ENCODE data around the gene RMI2.

RMI2 gene

GRCh38 chr16:11389083-11389482, 43.8 kb downstream of the RMI2 start:
- Histone ChIP-seq H3K27ac (ENCODE audit: low read depth, low read length) (no peak overlapping the region), H3K4me1 (ENCODE audit: control insufficient read depth, low read depth, low read length) (no peaks in the 10 kb centered on the region), H3K18ac (ENCODE audit: low read length) (no peak overlapping the region), H3K4me3 (ENCODE audit: low read length) (no peak overlapping the region), H3K27me3 (ENCODE audit: insufficient read depth, low read length, poor library complexity) (no peaks in the 10 kb centered on the region), H2BK5ac (ENCODE audit: low read length) (no peak overlapping the region), H3K36me3 (ENCODE audit: control insufficient read depth, insufficient read depth, low read length) (no peaks in the 10 kb centered on the region), H3K79me1 (ENCODE audit: low read length) (no peaks in the 10 kb centered on the region), H2BK120ac (ENCODE audit: low read depth, low read length) (no peak overlapping the region), H3K23ac (ENCODE audit: low read length) (no peak overlapping the region), H4K5ac (ENCODE audit: low read length) (no peak overlapping the region), H3K4ac (ENCODE audit: low read depth, low read length) (no peak overlapping the region), H3K79me2 (ENCODE audit: control insufficient read depth, insufficient read depth, low read length) (no peaks in the 10 kb centered on the region), H3K9ac (ENCODE audit: low read length) (no peak overlapping the region), H3K4me2 (ENCODE audit: low read length) (no peak overlapping the region), H2BK15ac (replicated peaks; ENCODE audit: low read depth) (no peak overlapping the region), H2AK5ac (ENCODE audit: low read length) (no peak overlapping the region), H3K56ac (ENCODE audit: low read length) (no peak overlapping the region), H4K8ac (ENCODE audit: low read depth, low read length) (no peak overlapping the region)
- DNase-seq: no peak
- WGBS (ENCODE audit: extremely low coverage, insufficient coverage, low lambda C conversion rate): no CpG with 5 or more reads among the region's 7 CpGs

DNA sequence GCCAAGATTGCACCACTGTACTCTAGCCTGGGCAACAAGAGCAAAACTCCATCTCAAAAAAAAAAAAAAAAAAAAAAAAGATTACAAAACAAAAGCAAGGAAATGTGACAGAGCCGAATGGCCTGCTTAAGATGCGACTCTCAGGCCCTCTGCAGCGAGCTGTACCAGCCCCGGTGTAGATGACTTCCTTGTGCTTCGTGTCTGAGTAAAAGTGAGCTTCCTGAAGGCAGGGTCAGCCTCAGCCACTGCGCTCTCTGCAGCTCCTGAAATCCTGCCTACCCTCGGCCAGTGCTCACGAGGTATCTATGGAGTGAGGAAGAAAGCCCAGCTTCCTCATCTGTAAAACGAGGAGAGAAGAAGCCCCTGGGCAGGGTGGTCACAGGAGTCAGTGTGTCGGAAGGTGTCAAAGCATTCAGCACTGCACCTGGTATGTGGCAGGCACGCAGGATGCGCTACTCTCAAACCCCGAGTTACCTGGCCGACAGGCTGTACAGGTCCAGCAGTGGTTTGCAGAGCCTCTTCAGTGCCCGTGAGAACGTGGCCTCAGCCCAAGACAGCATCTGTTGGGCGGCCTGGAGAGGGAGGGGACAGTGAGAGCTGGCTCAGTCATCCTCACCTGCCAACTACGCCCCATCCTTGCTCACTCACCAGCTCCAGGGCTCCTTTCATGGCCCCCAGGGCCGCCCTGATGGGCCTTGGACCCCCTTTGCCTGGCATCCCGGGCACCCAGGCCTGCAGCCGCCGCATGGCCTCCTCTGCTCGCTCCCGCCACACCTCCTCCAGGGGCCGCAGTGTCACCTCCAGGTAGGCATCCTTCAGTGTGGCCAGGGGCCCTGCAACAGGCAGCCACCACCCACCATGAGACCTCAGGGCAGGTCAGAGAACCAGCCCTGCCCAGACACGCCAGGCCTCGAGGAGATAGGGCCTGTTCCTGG, 44.6 kb downstream of the RMI2 start:
- H3K4me1 ChIP-seq (ENCODE audit: control insufficient read depth, low read depth, low read length): no peaks in the 10 kb centered on the region
- H3K4me2 ChIP-seq (ENCODE audit: low read length): no peak overlapping the region
- H3K9ac ChIP-seq (ENCODE audit: low read length): no peak overlapping the region
- no peaks in the 10 kb centered on the region for H3K79me2 ChIP-seq (ENCODE audit: control insufficient read depth, insufficient read depth, low read length)
- H3K56ac ChIP-seq (ENCODE audit: low read length): peak overlapping the region; percentile 34
- no peaks in the 10 kb centered on the region for H3K79me1 ChIP-seq (ENCODE audit: low read length)
- H3K4me3 ChIP-seq (ENCODE audit: low read length): no peak overlapping the region
- H2BK120ac ChIP-seq (ENCODE audit: low read depth, low read length): no peak overlapping the region
- H3K27me3 ChIP-seq (ENCODE audit: insufficient read depth, low read length, poor library complexity): no peaks in the 10 kb centered on the region
- no peaks in the 10 kb centered on the region for H3K36me3 ChIP-seq (ENCODE audit: control insufficient read depth, insufficient read depth, low read length)
- no peak for DNase-seq
- H4K5ac ChIP-seq (ENCODE audit: low read length): no peak overlapping the region
- no peak overlapping the region for H3K18ac ChIP-seq (ENCODE audit: low read length)
- H4K8ac ChIP-seq (ENCODE audit: low read depth, low read length): no peak overlapping the region
- H2BK15ac ChIP-seq (replicated peaks; ENCODE audit: low read depth): no peak overlapping the region
- no peak overlapping the region for H3K27ac ChIP-seq (ENCODE audit: low read depth, low read length)
- H3K4ac ChIP-seq (ENCODE audit: low read depth, low read length): no peak overlapping the region
- no peak overlapping the region for H3K23ac ChIP-seq (ENCODE audit: low read length)
- WGBS (ENCODE audit: extremely low coverage, insufficient coverage, low lambda C conversion rate): no CpG with 5 or more reads among the region's 27 CpGs
- H2BK5ac ChIP-seq (ENCODE audit: low read length): no peak overlapping the region
- H2AK5ac ChIP-seq (ENCODE audit: low read length): no peak overlapping the region

GRCh38 chr16:11390573-11391495, 45.6 kb downstream of the RMI2 start:
- Histone ChIP-seq H3K79me1 (ENCODE audit: low read length) (no peaks in the 10 kb centered on the region), H3K36me3 (ENCODE audit: control insufficient read depth, insufficient read depth, low read length) (no peaks in the 10 kb centered on the region), H3K9ac (ENCODE audit: low read length) (no peak overlapping the region), H2BK120ac (ENCODE audit: low read depth, low read length) (no peak overlapping the region), H3K27me3 (ENCODE audit: insufficient read depth, low read length, poor library complexity) (no peaks in the 10 kb centered on the region), H2BK15ac (replicated peaks; ENCODE audit: low read depth) (no peak overlapping the region), H3K27ac (ENCODE audit: low read depth, low read length) (no peak overlapping the region), H3K79me2 (ENCODE audit: control insufficient read depth, insufficient read depth, low read length) (no peaks in the 10 kb centered on the region), H2AK5ac (ENCODE audit: low read length) (no peak overlapping the region), H3K4ac (ENCODE audit: low read depth, low read length) (no peak overlapping the region), H3K4me1 (ENCODE audit: control insufficient read depth, low read depth, low read length) (no peaks in the 10 kb centered on the region), H4K8ac (ENCODE audit: low read depth, low read length) (no peak overlapping the region), H3K18ac (ENCODE audit: low read length) (no peak overlapping the region), H3K23ac (ENCODE audit: low read length) (no peak overlapping the region), H2BK5ac (ENCODE audit: low read length) (no peak overlapping the region), H3K4me2 (ENCODE audit: low read length) (no peak overlapping the region), H3K56ac (ENCODE audit: low read length) (no peak overlapping the region), H4K5ac (ENCODE audit: low read length) (no peak overlapping the region), H3K4me3 (ENCODE audit: low read length) (no peak overlapping the region)
- peak; percentile 49 for DNase-seq
- no CpG with 5 or more reads among the region's 15 CpGs for WGBS (ENCODE audit: extremely low coverage, insufficient coverage, low lambda C conversion rate)

- Histone ChIP-seq H4K8ac (ENCODE audit: low read depth, low read length) (no peak overlapping the region), H3K23ac (ENCODE audit: low read length) (peak overlapping the region; percentile 45), H2AK5ac (ENCODE audit: low read length) (no peak overlapping the region), H2BK15ac (replicated peaks; ENCODE audit: low read depth) (no peak overlapping the region), H3K79me2 (ENCODE audit: control insufficient read depth, insufficient read depth, low read length) (no peaks in the 10 kb centered on the region), H2BK120ac (ENCODE audit: low read depth, low read length) (no peak overlapping the region), H3K9ac (ENCODE audit: low read length) (no peak overlapping the region), H3K18ac (ENCODE audit: low read length) (no peak overlapping the region), H3K4me1 (ENCODE audit: control insufficient read depth, low read depth, low read length) (no peaks in the 10 kb centered on the region), H3K79me1 (ENCODE audit: low read length) (no peaks in the 10 kb centered on the region), H2BK5ac (ENCODE audit: low read length) (no peak overlapping the region), H3K56ac (ENCODE audit: low read length) (no peak overlapping the region), H4K5ac (ENCODE audit: low read length) (no peak overlapping the region), H3K4ac (ENCODE audit: low read depth, low read length) (no peak overlapping the region), H3K27me3 (ENCODE audit: insufficient read depth, low read length, poor library complexity) (no peaks in the 10 kb centered on the region), H3K4me3 (ENCODE audit: low read length) (no peak overlapping the region), H3K36me3 (ENCODE audit: control insufficient read depth, insufficient read depth, low read length) (no peaks in the 10 kb centered on the region), H3K4me2 (ENCODE audit: low read length) (no peak overlapping the region), H3K27ac (ENCODE audit: low read depth, low read length) (no peak overlapping the region)
- WGBS (ENCODE audit: extremely low coverage, insufficient coverage, low lambda C conversion rate): no CpG with 5 or more reads among the region's 12 CpGs
- DNase-seq: no peak
Measured at GRCh38 chr16:11391576-11391975, 46.3 kb downstream of the RMI2 start.

DNA sequence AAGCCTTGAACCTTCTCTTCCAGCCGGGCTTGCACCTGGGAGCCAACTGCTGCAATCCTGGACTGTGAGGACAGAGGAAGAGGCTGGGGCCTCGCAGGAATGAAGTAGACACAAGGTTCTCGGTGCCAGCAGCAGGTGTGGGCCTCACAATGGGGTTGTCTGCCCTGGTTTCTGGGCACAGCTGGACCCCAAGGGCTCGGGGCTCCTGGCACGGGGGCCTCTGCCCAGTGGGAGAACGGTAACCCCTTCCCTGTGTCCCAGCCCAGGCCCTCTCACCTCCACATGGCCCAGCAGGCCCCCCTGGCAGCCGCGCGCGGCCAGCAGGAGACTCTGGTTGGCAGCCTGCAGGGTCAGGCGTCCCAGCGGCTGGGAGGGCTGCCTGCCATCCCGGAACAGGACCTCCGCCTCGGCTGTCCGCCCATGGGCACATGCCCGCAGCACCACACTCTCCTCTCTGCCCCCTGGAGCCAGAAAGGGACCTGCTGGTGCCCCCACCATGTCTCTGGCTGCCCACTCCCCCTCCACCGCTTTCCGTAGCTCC, 46.9 kb downstream of the RMI2 start:
- Histone ChIP-seq H4K5ac (ENCODE audit: low read length) (no peak overlapping the region), H3K23ac (ENCODE audit: low read length) (no peak overlapping the region), H3K4ac (ENCODE audit: low read depth, low read length) (no peak overlapping the region), H3K27me3 (ENCODE audit: insufficient read depth, low read length, poor library complexity) (no peaks in the 10 kb centered on the region), H3K18ac (ENCODE audit: low read length) (no peak overlapping the region), H3K27ac (ENCODE audit: low read depth, low read length) (no peak overlapping the region), H2BK120ac (ENCODE audit: low read depth, low read length) (no peak overlapping the region), H2AK5ac (ENCODE audit: low read length) (no peak overlapping the region), H2BK5ac (ENCODE audit: low read length) (no peak overlapping the region), H3K36me3 (ENCODE audit: control insufficient read depth, insufficient read depth, low read length) (no peaks in the 10 kb centered on the region), H3K4me2 (ENCODE audit: low read length) (no peak overlapping the region), H2BK15ac (replicated peaks; ENCODE audit: low read depth) (no peak overlapping the region), H3K4me3 (ENCODE audit: low read length) (no peak overlapping the region), H3K56ac (ENCODE audit: low read length) (no peak overlapping the region), H3K4me1 (ENCODE audit: control insufficient read depth, low read depth, low read length) (no peaks in the 10 kb centered on the region), H3K9ac (ENCODE audit: low read length) (no peak overlapping the region), H3K79me2 (ENCODE audit: control insufficient read depth, insufficient read depth, low read length) (no peaks in the 10 kb centered on the region), H3K79me1 (ENCODE audit: low read length) (no peaks in the 10 kb centered on the region), H4K8ac (ENCODE audit: low read depth, low read length) (no peak overlapping the region)
- no CpG with 5 or more reads among the region's 19 CpGs for WGBS (ENCODE audit: extremely low coverage, insufficient coverage, low lambda C conversion rate)
- DNase-seq: no peak

Data from mesendoderm (in vitro differentiated cells).